GM12878 (cell line): Measurements from ENCODE around the gene POLR1A. TPM values are rescaled to one million over a fixed set of nuclear protein-coding genes. Genes with fewer than 3 reads are reported as not detected.

ENCODE experiments used
- ATAC-seq: fragments of 200-7000 bp; cut with Tn5 transposase; 3 replicates; pipeline ENCODE4 v1.9.1; 2020; ENCODE audit warnings: mild to moderate bottlenecking, moderate library complexity
- BruUV-seq: library from RNA; stranded (reverse); fragments of 400-500 nt; replicated peaks from 2 replicates; lab custom pipeline; 2021; lab: Mats Ljungman, UMichigan
- CTCF ChIA-PET: fragments of 300-600 bp; sonication (Branson Sonifier 250); formaldehyde crosslinking; extraction: SDS; loops from one replicate; lab custom pipeline; 2021; ENCODE audit warnings: inconsistent platforms; lab: Yijun Ruan, JAX
- POLR2A ChIA-PET: fragments of 350-600 bp; formaldehyde crosslinking; extraction: SDS; loops from one replicate; lab custom pipeline; 2021; ENCODE audit warnings: inconsistent platforms; lab: Charles Lee
- RAD21 ChIA-PET: fragments of 300-600 bp; sonication (Branson Sonifier 250); formaldehyde crosslinking; loops from one replicate; lab custom pipeline; 2023; ENCODE audit warnings: antibody characterized with exemption; ENCODE audit not compliant: unreplicated experiment; lab: Charles Lee
- SMC1A ChIA-PET: fragments of 300-600 bp; sonication (Branson Sonifier 250); formaldehyde crosslinking; loops from one replicate; lab custom pipeline; 2023; ENCODE audit not compliant: unreplicated experiment, uncharacterized antibody; lab: Charles Lee
- DNase-seq: peaks from one replicate; pipeline ENCODE4 v3.0.0-alpha.2; 2011; ENCODE audit warnings: low read depth, low spot score
- FAIRE-seq: peaks from 3 replicates; lab custom pipeline; 2011; peaks lifted over from hg19 to GRCh38; lab: Jason Lieb, UNC
- H2AFZ ChIP-seq: 2 replicates; pipeline ENCODE4 v1.6.0; 2011; ENCODE audit warnings: low read depth, low read length, control low read depth; ENCODE audit not compliant: control insufficient read depth
- H3K27ac ChIP-seq: 2 replicates; pipeline ENCODE4 v1.5.1; 2011; ENCODE audit warnings: control low read depth; ENCODE audit not compliant: control insufficient read depth, insufficient read depth
- H3K27me3 ChIP-seq, 2 experiments: replicated peaks in 1 of 2; 2 replicates each; pipeline versions ENCODE4 v1.6.0 to v1.6.1; 2011; ENCODE audit warnings: low read length in 1 of 2; ENCODE audit not compliant: control insufficient read depth in 2 of 2, insufficient read depth in 2 of 2
- H3K36me3 ChIP-seq, 2 experiments: 2 replicates each; pipeline ENCODE4 v1.5.1; 2011; ENCODE audit warnings: low read length in 1 of 2; ENCODE audit not compliant: control insufficient read depth in 2 of 2, insufficient read depth in 2 of 2
- H3K4me1 ChIP-seq: 2 replicates; pipeline ENCODE4 v1.6.1; 2011; ENCODE audit warnings: mild to moderate bottlenecking, low read length, moderate library complexity, mixed read lengths; ENCODE audit not compliant: control insufficient read depth, insufficient read depth
- H3K4me2 ChIP-seq: 2 replicates; pipeline ENCODE4 v1.6.0; 2011; ENCODE audit warnings: control low read depth; ENCODE audit not compliant: control insufficient read depth, insufficient read depth
- H3K4me3 ChIP-seq: fragments of 200-600 bp; sonication (generic); 2 replicates; pipeline ENCODE4 v1.5.1; 2016
- H3K79me2 ChIP-seq: 2 replicates; pipeline ENCODE4 v1.6.0; 2011; ENCODE audit warnings: low read length; ENCODE audit not compliant: control insufficient read depth, insufficient read depth
- H3K9ac ChIP-seq: 2 replicates; pipeline ENCODE4 v1.8.0; 2011; ENCODE audit warnings: low read length, control low read depth, mixed read lengths; ENCODE audit not compliant: control insufficient read depth, insufficient read depth
- H3K9me3 ChIP-seq: replicated peaks from 3 replicates; pipeline ENCODE4 v1.5.1; 2011; ENCODE audit warnings: mild to moderate bottlenecking, low read length; ENCODE audit not compliant: control insufficient read depth, insufficient read depth
- H4K20me1 ChIP-seq: 2 replicates; pipeline ENCODE4 v1.6.0; 2011; ENCODE audit not compliant: control insufficient read depth, insufficient read depth
- BCL11A ChIP-seq: IDR thresholded peaks from 2 replicates; pipeline ENCODE4 v1.6.1; 2011; ENCODE audit warnings: low read depth, low read length
- BCLAF1 ChIP-seq: fragments of 450-650 bp; IDR thresholded peaks from 2 replicates; pipeline ENCODE4 v1.6.1; 2017; ENCODE audit warnings: antibody characterized with exemption, mild to moderate bottlenecking, moderate library complexity
- CREM ChIP-seq: IDR thresholded peaks from 2 replicates; pipeline ENCODE4 v1.6.1; 2014; ENCODE audit warnings: antibody characterized with exemption, low read depth
- E4F1 ChIP-seq: fragments of 450-650 bp; IDR thresholded peaks from 2 replicates; pipeline ENCODE4 v1.6.1; 2018; ENCODE audit warnings: borderline replicate concordance, mild to moderate bottlenecking; ENCODE audit not compliant: partially characterized antibody
- FOXK2 ChIP-seq: fragments of 450-650 bp; IDR thresholded peaks from 2 replicates; pipeline ENCODE4 v1.6.1; 2017; ENCODE audit warnings: mild to moderate bottlenecking, moderate library complexity
- IKZF2 ChIP-seq, 2 experiments: fragments of 450-650 bp; IDR thresholded peaks; 2 replicates each; pipeline ENCODE4 v1.6.1; 2017; ENCODE audit warnings: mild to moderate bottlenecking in 2 of 2, moderate library complexity in 2 of 2
- MLLT1 ChIP-seq: fragments of 450-650 bp; IDR thresholded peaks from 2 replicates; pipeline ENCODE4 v1.6.1; 2016; ENCODE audit warnings: mild to moderate bottlenecking
- NR2F1 ChIP-seq: fragments of 450-650 bp; conservative IDR thresholded peaks from 2 replicates; pipeline ENCODE4 v1.6.1; 2017; ENCODE audit warnings: mild to moderate bottlenecking
- RAD51 ChIP-seq: fragments of 450-650 bp; IDR thresholded peaks from 2 replicates; pipeline ENCODE4 v1.6.1; 2016; ENCODE audit warnings: moderate library complexity, mild to moderate bottlenecking, inconsistent platforms
- SP1 ChIP-seq: IDR thresholded peaks from one replicate; pipeline ENCODE4 v1.6.1; 2011; ENCODE audit warnings: low read depth, low read length
- YY1 ChIP-seq: IDR thresholded peaks from 2 replicates; pipeline ENCODE4 v1.6.1; 2011; ENCODE audit warnings: low read depth, mild to moderate bottlenecking, low read length
- ZBED1 ChIP-seq: IDR thresholded peaks from 2 replicates; pipeline ENCODE4 v1.6.1; 2016; ENCODE audit warnings: borderline replicate concordance
- ZNF592 ChIP-seq: fragments of 450-650 bp; IDR thresholded peaks from 2 replicates; pipeline ENCODE4 v1.6.1; 2017; ENCODE audit warnings: mild to moderate bottlenecking, moderate library complexity
- WGBS: methylation state at CpG from one replicate; pipeline ENCODE4 v1.1.6; 2016; ENCODE audit warnings: low lambda C conversion rate; ENCODE audit not compliant: insufficient replicate concordance, insufficient coverage; ENCODE audit errors: missing lambda C conversion rate; 5-methylcytosine and 5-hydroxymethylcytosine counted together
- in situ Hi-C: fragments of 300-500 bp; cut with MboI; formaldehyde crosslinking; loops from 9 replicates; pipeline ENCODE4 v1.14.3; 2018; ENCODE audit warnings: mixed read lengths
- intact Hi-C: fragments of 100-400 bp; cut with micrococcal nuclease; formaldehyde crosslinking; loops from one replicate; pipeline ENCODE4 v1.14.2; 2022; ENCODE audit not compliant: unreplicated experiment
- polyA plus RNA-seq, 11 experiments: library from polyadenylated mRNA; depleted of rRNA in 4 of 11; unstranded in 6 of 11; stranded (reverse) in 5 of 11; fragments of >200 nt; fragmentation: Nextera tagmentation in 4 of 11; fragmentation: Illumina TruSeq in 1 of 11; extraction: Ambion mirVana in 4 of 11; extraction: Trizol in 1 of 11; gene quantifications; 1 replicate in 1 of 11; 2 replicates in 10 of 11; pipeline versions ENCODE4 v1.2.1 to v1.2.3, GENCODE V29; 2011 to 2016; ENCODE audit warnings: inconsistent platforms in 2 of 11, missing spikeins in 2 of 11, low read depth in 1 of 11
- total RNA-seq, 4 experiments: library from RNA; depleted of rRNA in 3 of 4; stranded (reverse); fragments of >200 nt in 3 of 4; fragmentation: Illumina TruSeq in 1 of 4; extraction: Trizol in 1 of 4; gene quantifications; 2 replicates each; pipeline versions ENCODE4 v1.2.1 to v1.2.3, GENCODE V29; 2013 to 2021

The POLR1A gene
- total and polyA plus RNA-seq, 10 of the 15 experiments (the other 5 are each of a cell fraction or from before 2014, with no cell fraction given) = 2.1 to 53.9 (median 17.8) TPM

- no TSS peak for BruUV-seq
- in situ Hi-C loops = no loop called here
- no peak overlapping the region for H3K27ac ChIP-seq
- TF ChIP-seq RAD51 (no peak), FOXK2 (no peak), E4F1 (no peak), MLLT1 (no peak), ZNF592 (no peak), YY1 (no peak), BCL11A (no peak), SP1 (no peak), CREM (no peak), NR2F1 (no peak), ZBED1 (no peak), BCLAF1 (no peak), IKZF2 (IDR thresholded peaks at IDR 0.05) (no peak)
These were observed 36.5 kb downstream of the POLR1A start for GRCh38 chr2:86069091-86069685.

More at GRCh38 chr2:86069091-86069685, 36.5 kb downstream of the POLR1A start:
- Histone ChIP-seq H3K9me3 (no peaks in the 10 kb centered on the region; the same call in 2 of the 3 replicates), H3K27me3 (no peaks in the 10 kb centered on the region), H3K79me2 (no peaks in the 10 kb centered on the region), H3K4me3 (no peak overlapping the region), H3K9ac (no peak overlapping the region), H2AFZ (no peak overlapping the region), H4K20me1 (no peaks in the 10 kb centered on the region), H3K4me2 (no peak overlapping the region), H3K4me1 (peaks cover 9% of the 10 kb centered on the region), H3K36me3 (peaks cover 26 to 30% of the 10 kb centered on the region in 2 experiments)
- no peak for DNase-seq
- ChIA-PET SMC1A (interaction anchor here (1.0 to 3.4 kb wide), 3 partner anchors 10 to 242 kb away, joined by 3 to 19 read pairs (median 15); no protein-coding TSS in a partner anchor), RAD21 (interaction anchor here (2.2 kb wide), 1 partner anchor 33 kb away, joined by 9 read pairs; no protein-coding TSS in a partner anchor), CTCF (interaction anchor here (2.0 to 2.4 kb wide), 3 partner anchors 11 to 238 kb away, joined by 9 to 10 read pairs (median 9); no protein-coding TSS in a partner anchor), POLR2A (interaction anchor here (0.6 kb wide), 1 partner anchor 13 kb away, joined by 3 read pairs; no protein-coding TSS in a partner anchor)
- intact Hi-C loops = no loop called here
- FAIRE-seq = no peak
- no peak for ATAC-seq
- WGBS = 73% methylated on average over 8 of the region's 8 CpGs
